ENCODE data around the gene ATP1A1.

ATP1A1 gene

GRCh38 chr1:116405241-116406135 is 32.4 kb downstream of the ATP1A1 start:
- FAIRE-seq (no peak), DNase-seq (ENCODE audit: insufficient read length, low spot score) (no peak)
- TF ChIP-seq POLR2AphosphoS5 (IDR thresholded peaks at IDR 0.05; ENCODE audit: low read depth, low read length): peak; percentile 15
- TF ChIP-seq TAF1 (IDR thresholded peaks at IDR 0.05; ENCODE audit: low read depth, low read length): no peak

- no peak for FAIRE-seq
- TF ChIP-seq SPI1 (IDR thresholded peaks at IDR 0.05; ENCODE audit: low read depth, low read length): no peak
- TF ChIP-seq TAF1 (IDR thresholded peaks at IDR 0.05; ENCODE audit: low read depth, low read length): no peak
- no peak; the same call in 1 of the 2 replicates for TF ChIP-seq POLR2AphosphoS5 (IDR thresholded peaks at IDR 0.05; ENCODE audit: low read depth, low read length)
- no peak for TF ChIP-seq PAX5 (IDR thresholded peaks at IDR 0.05; ENCODE audit: insufficient read depth, low read length, severe bottlenecking)
- TF ChIP-seq POU2F2 (IDR thresholded peaks at IDR 0.05; ENCODE audit: low read depth, low read length): no peak
- no peak for TF ChIP-seq POLR2A (IDR thresholded peaks at IDR 0.05; ENCODE audit: low read depth, low read length)
Observed at GRCh38 chr1:116407033-116407432, 34.0 kb downstream of the ATP1A1 start.

GRCh38 chr1:116408193-116408592 is 35.1 kb downstream of the ATP1A1 start:
- DNase-seq (ENCODE audit: insufficient read length, low spot score) (no peak), FAIRE-seq (no peak)
- no peak for TF ChIP-seq SPI1 (IDR thresholded peaks at IDR 0.05; ENCODE audit: low read depth, low read length)
- TF ChIP-seq POU2F2 (IDR thresholded peaks at IDR 0.05; ENCODE audit: low read depth, low read length): no peak
- no peak for TF ChIP-seq POLR2AphosphoS5 (IDR thresholded peaks at IDR 0.05; ENCODE audit: low read depth, low read length)
- TF ChIP-seq POLR2A (IDR thresholded peaks at IDR 0.05; ENCODE audit: low read depth, low read length): no peak
- TF ChIP-seq PAX5 (IDR thresholded peaks at IDR 0.05; ENCODE audit: insufficient read depth, low read length, severe bottlenecking): no peak
- no peak for TF ChIP-seq TAF1 (IDR thresholded peaks at IDR 0.05; ENCODE audit: low read depth, low read length)

More at GRCh38 chr1:116407033-116407432, 34.0 kb downstream of the ATP1A1 start:
- DNase-seq (ENCODE audit: insufficient read length, low spot score): no peak

- no peak for TF ChIP-seq TAF1 (IDR thresholded peaks at IDR 0.05; ENCODE audit: low read depth, low read length)
- TF ChIP-seq POU2F2 (IDR thresholded peaks at IDR 0.05; ENCODE audit: low read depth, low read length): no peak
- TF ChIP-seq POLR2A (IDR thresholded peaks at IDR 0.05; ENCODE audit: low read depth, low read length): no peak
- TF ChIP-seq POLR2AphosphoS5 (IDR thresholded peaks at IDR 0.05; ENCODE audit: low read depth, low read length): no peak
- TF ChIP-seq PAX5 (IDR thresholded peaks at IDR 0.05; ENCODE audit: insufficient read depth, low read length, severe bottlenecking): no peak
- no peak for TF ChIP-seq SPI1 (IDR thresholded peaks at IDR 0.05; ENCODE audit: low read depth, low read length)
- DNase-seq (ENCODE audit: insufficient read length, low spot score) (no peak), FAIRE-seq (no peak)
Observed at GRCh38 chr1:116408803-116409720, 36.0 kb downstream of the ATP1A1 start.

- FAIRE-seq (no peak), DNase-seq (ENCODE audit: insufficient read length, low spot score) (no peak)
- TF ChIP-seq POU2F2 (IDR thresholded peaks at IDR 0.05; ENCODE audit: low read depth, low read length): no peak
- TF ChIP-seq PAX5 (IDR thresholded peaks at IDR 0.05; ENCODE audit: insufficient read depth, low read length, severe bottlenecking): no peak
- no peak for TF ChIP-seq POLR2A (IDR thresholded peaks at IDR 0.05; ENCODE audit: low read depth, low read length)
- no peak for TF ChIP-seq SPI1 (IDR thresholded peaks at IDR 0.05; ENCODE audit: low read depth, low read length)
- no peak for TF ChIP-seq TAF1 (IDR thresholded peaks at IDR 0.05; ENCODE audit: low read depth, low read length)
- TF ChIP-seq POLR2AphosphoS5 (IDR thresholded peaks at IDR 0.05; ENCODE audit: low read depth, low read length): no peak
Observed at GRCh38 chr1:116409751-116410191, 36.7 kb downstream of the ATP1A1 start.

- DNase-seq (ENCODE audit: insufficient read length, low spot score) (no peak), FAIRE-seq (no peak)
- TF ChIP-seq TAF1 (IDR thresholded peaks at IDR 0.05; ENCODE audit: low read depth, low read length) (no peak), SPI1 (IDR thresholded peaks at IDR 0.05; ENCODE audit: low read depth, low read length) (no peak), POLR2AphosphoS5 (IDR thresholded peaks at IDR 0.05; ENCODE audit: low read depth, low read length) (no peak), POU2F2 (IDR thresholded peaks at IDR 0.05; ENCODE audit: low read depth, low read length) (no peak), POLR2A (IDR thresholded peaks at IDR 0.05; ENCODE audit: low read depth, low read length) (no peak)
Observed at GRCh38 chr1:116411784-116412479, 38.9 kb downstream of the ATP1A1 start.

GRCh38 chr1:116412480-116412798 is 39.4 kb downstream of the ATP1A1 start:
- no peak for TF ChIP-seq TAF1 (IDR thresholded peaks at IDR 0.05; ENCODE audit: low read depth, low read length)
- no peak for TF ChIP-seq SPI1 (IDR thresholded peaks at IDR 0.05; ENCODE audit: low read depth, low read length)
- TF ChIP-seq POLR2AphosphoS5 (IDR thresholded peaks at IDR 0.05; ENCODE audit: low read depth, low read length): no peak
- no peak for TF ChIP-seq PAX5 (IDR thresholded peaks at IDR 0.05; ENCODE audit: insufficient read depth, low read length, severe bottlenecking)
- TF ChIP-seq POLR2A (IDR thresholded peaks at IDR 0.05; ENCODE audit: low read depth, low read length): no peak
- TF ChIP-seq POU2F2 (IDR thresholded peaks at IDR 0.05; ENCODE audit: low read depth, low read length): no peak
- FAIRE-seq: no peak

GRCh38 chr1:116412898-116413297 is 39.9 kb downstream of the ATP1A1 start:
- no peak for TF ChIP-seq POU2F2 (IDR thresholded peaks at IDR 0.05; ENCODE audit: low read depth, low read length)
- no peak for TF ChIP-seq PAX5 (IDR thresholded peaks at IDR 0.05; ENCODE audit: insufficient read depth, low read length, severe bottlenecking)
- no peak for TF ChIP-seq SPI1 (IDR thresholded peaks at IDR 0.05; ENCODE audit: low read depth, low read length)
- no peak for TF ChIP-seq POLR2A (IDR thresholded peaks at IDR 0.05; ENCODE audit: low read depth, low read length)
- TF ChIP-seq POLR2AphosphoS5 (IDR thresholded peaks at IDR 0.05; ENCODE audit: low read depth, low read length): no peak
- TF ChIP-seq TAF1 (IDR thresholded peaks at IDR 0.05; ENCODE audit: low read depth, low read length): no peak
- FAIRE-seq (no peak), DNase-seq (ENCODE audit: insufficient read length, low spot score) (no peak)

More at GRCh38 chr1:116412480-116412798, 39.4 kb downstream of the ATP1A1 start:
- no peak for DNase-seq (ENCODE audit: insufficient read length, low spot score)
